Loucy (cell line): Measurements from ENCODE around the gene MISP3.
A peak's percentile ranks its signal among the peaks of the same experiment; 100 is the strongest.
"Not testable (repeated sequence)": the region's sequence is repeated elsewhere in the genome, so short reads cannot be mapped to it uniquely, and the experiment has no call there.

Source experiments
- H2AFZ ChIP-seq: fragments of 200-600 bp; sonication (generic); 2 replicates; pipeline ENCODE4 v1.6.0; 2016; ENCODE audit warnings: antibody characterized with exemption, mild to moderate bottlenecking, low read length, moderate library complexity
- H3F3A ChIP-seq: fragments of 200-600 bp; 2 replicates; pipeline ENCODE4 v1.6.0; 2016; ENCODE audit warnings: antibody characterized with exemption, low read depth, mild to moderate bottlenecking
- H3K27me3 ChIP-seq: fragments of 200-600 bp; sonication (generic); 2 replicates; pipeline ENCODE4 v1.6.1; 2014; ENCODE audit warnings: low read length, mild to moderate bottlenecking; ENCODE audit not compliant: insufficient read depth, poor library complexity, severe bottlenecking
- H3K36me3 ChIP-seq: fragments of 200-600 bp; sonication (generic); 2 replicates; pipeline ENCODE4 v1.6.1; 2016; ENCODE audit warnings: low read length; ENCODE audit not compliant: insufficient read depth
- H3K4me1 ChIP-seq: fragments of 200-600 bp; sonication (generic); 2 replicates; pipeline ENCODE4 v1.5.1; 2014; ENCODE audit warnings: low read length, mild to moderate bottlenecking; ENCODE audit not compliant: insufficient read depth, poor library complexity, severe bottlenecking
- H3K4me2 ChIP-seq: fragments of 200-600 bp; sonication (generic); 2 replicates; pipeline ENCODE4 v1.6.0; 2014; ENCODE audit warnings: antibody characterized with exemption, low read length, low read depth, mild to moderate bottlenecking; ENCODE audit not compliant: poor library complexity, severe bottlenecking
- H3K4me3 ChIP-seq: fragments of 200-600 bp; sonication (generic); 2 replicates; pipeline ENCODE4 v1.5.1; 2014; ENCODE audit warnings: low read length, mild to moderate bottlenecking, mixed read lengths; ENCODE audit not compliant: poor library complexity, severe bottlenecking
- H3K79me2 ChIP-seq: fragments of 200-600 bp; sonication (generic); 2 replicates; pipeline ENCODE4 v1.6.1; 2014; ENCODE audit warnings: low read length; ENCODE audit not compliant: insufficient read depth
- H3K9ac ChIP-seq: fragments of 200-600 bp; sonication (generic); 2 replicates; pipeline ENCODE4 v1.6.0; 2014; ENCODE audit warnings: mild to moderate bottlenecking, low read depth, low read length, moderate library complexity; ENCODE audit not compliant: poor library complexity, severe bottlenecking
- H3K9me2 ChIP-seq: fragments of 200-600 bp; sonication (generic); replicated peaks from 2 replicates; pipeline ENCODE4 v1.6.1; 2016; ENCODE audit warnings: low read depth, low read length, mixed read lengths
- H3K9me3 ChIP-seq: fragments of 200-600 bp; sonication (generic); 2 replicates; pipeline ENCODE4 v1.6.1; 2014; ENCODE audit warnings: mild to moderate bottlenecking, antibody characterized with exemption, low read length, low read depth; ENCODE audit not compliant: insufficient read depth
- H4K20me1 ChIP-seq: fragments of 200-600 bp; sonication (generic); 2 replicates; pipeline ENCODE4 v1.6.0; 2014; ENCODE audit warnings: antibody characterized with exemption, low read length, mild to moderate bottlenecking; ENCODE audit not compliant: insufficient read depth, poor library complexity, severe bottlenecking
- EZH2phosphoT487 ChIP-seq: fragments of 200-600 bp; IDR thresholded peaks from 2 replicates; pipeline ENCODE4 v1.6.1; 2018; ENCODE audit warnings: antibody characterized with exemption, mild to moderate bottlenecking, moderate library complexity, borderline replicate concordance
- TF ChIP-seq, protein P1 (sequence below): fragments of 200-600 bp; sonication (generic); conservative IDR thresholded peaks from 2 replicates; pipeline ENCODE4 v1.5.1; 2014; ENCODE audit warnings: mild to moderate bottlenecking, antibody characterized with exemption, low read length

Gene MISP3

DNA sequence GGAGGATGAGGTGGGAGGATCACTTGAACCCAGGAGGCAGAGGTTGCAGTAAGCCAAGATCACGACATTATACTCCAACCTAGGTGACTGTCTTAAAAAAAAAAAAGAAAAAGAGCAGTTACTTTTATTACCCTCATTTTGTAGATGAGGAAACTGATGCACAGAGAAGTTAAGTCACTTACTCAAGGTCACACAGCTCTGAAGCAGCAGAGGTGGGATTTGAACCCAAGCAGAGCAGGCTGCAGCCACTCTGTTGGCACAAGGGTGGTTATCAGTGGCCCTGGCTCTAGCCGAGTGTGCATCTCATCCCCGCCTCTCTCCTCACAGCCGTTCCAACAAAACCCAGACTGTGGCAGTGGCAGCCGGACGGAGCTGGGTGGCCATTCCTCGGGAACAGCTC is 33.4 kb upstream of the MISP3 start:
- no peak overlapping the region for H3K4me3 ChIP-seq
- H3K79me2 ChIP-seq: no peaks in the 10 kb centered on the region
- no peak overlapping the region for H2AFZ ChIP-seq
- H3K27me3 ChIP-seq: no peaks in the 10 kb centered on the region
- peaks cover 4% of the 10 kb centered on the region; the same call in 1 of the 2 replicates for H3K36me3 ChIP-seq
- H3K4me1 ChIP-seq: no peaks in the 10 kb centered on the region
- H3F3A ChIP-seq: no peaks in the 10 kb centered on the region
- H3K9me3 ChIP-seq: no peaks in the 10 kb centered on the region
- no peaks in the 10 kb centered on the region for H3K9me2 ChIP-seq
- no peak for TF ChIP-seq EZH2phosphoT487
- TF ChIP-seq, protein P1, sequence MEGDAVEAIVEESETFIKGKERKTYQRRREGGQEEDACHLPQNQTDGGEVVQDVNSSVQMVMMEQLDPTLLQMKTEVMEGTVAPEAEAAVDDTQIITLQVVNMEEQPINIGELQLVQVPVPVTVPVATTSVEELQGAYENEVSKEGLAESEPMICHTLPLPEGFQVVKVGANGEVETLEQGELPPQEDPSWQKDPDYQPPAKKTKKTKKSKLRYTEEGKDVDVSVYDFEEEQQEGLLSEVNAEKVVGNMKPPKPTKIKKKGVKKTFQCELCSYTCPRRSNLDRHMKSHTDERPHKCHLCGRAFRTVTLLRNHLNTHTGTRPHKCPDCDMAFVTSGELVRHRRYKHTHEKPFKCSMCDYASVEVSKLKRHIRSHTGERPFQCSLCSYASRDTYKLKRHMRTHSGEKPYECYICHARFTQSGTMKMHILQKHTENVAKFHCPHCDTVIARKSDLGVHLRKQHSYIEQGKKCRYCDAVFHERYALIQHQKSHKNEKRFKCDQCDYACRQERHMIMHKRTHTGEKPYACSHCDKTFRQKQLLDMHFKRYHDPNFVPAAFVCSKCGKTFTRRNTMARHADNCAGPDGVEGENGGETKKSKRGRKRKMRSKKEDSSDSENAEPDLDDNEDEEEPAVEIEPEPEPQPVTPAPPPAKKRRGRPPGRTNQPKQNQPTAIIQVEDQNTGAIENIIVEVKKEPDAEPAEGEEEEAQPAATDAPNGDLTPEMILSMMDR: no peak
- H3K4me2 ChIP-seq: no peak overlapping the region
- H3K9ac ChIP-seq: no peak overlapping the region
- no peaks in the 10 kb centered on the region for H4K20me1 ChIP-seq

DNA sequence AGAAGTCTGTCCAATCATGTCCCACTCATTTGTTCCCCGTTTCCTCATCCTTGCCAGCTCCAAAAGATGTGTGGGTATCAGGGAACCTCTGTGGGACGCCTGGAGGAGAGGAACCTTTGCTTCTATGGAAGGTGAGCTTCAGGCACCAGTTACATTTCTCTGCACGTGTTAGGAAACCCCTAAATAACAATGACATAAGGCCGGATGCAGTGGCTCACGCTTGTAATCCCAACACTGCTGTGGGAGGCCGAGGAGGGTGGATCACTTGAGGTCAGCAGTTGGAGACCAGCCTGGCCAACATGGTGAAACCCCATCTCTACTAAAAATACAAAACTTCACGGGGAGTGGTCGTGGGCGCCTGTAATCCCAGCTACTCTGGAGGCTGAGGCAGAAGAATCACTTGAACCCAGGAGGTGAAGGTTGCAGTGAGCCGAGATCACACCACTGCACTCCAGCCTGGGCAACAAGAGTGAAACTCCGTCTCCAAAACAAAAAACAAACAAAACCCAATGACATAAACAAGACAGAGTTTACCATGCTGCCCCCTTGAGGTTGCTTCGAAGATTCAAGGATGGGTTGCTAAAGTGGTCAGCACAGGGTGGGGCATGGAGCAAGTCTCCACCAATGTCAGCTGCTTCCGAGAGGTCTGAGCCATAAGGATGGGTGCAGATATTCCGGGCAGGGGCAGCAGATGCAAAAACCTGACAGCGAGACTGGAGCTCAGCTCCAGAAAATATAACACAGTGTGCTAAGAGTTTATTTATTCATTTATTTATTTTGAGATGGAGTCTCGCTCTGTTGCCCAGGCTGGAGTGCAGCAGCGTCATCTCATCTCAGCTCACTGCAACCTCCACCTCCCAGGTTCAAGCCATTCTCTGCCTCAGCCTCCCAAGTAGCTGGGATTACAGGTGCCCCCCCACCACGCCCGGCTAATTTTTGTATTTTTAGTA is 29.7 kb upstream of the MISP3 start:
- TF ChIP-seq, protein P1: peak; percentile 64
- not testable (repeated sequence) for H3K27me3 ChIP-seq, H3K36me3 ChIP-seq, H2AFZ ChIP-seq, H3K9me3 ChIP-seq, H3F3A ChIP-seq, H3K9me2 ChIP-seq, H3K79me2 ChIP-seq, H3K9ac ChIP-seq, H3K4me2 ChIP-seq, H4K20me1 ChIP-seq, H3K4me1 ChIP-seq, H3K4me3 ChIP-seq

DNA sequence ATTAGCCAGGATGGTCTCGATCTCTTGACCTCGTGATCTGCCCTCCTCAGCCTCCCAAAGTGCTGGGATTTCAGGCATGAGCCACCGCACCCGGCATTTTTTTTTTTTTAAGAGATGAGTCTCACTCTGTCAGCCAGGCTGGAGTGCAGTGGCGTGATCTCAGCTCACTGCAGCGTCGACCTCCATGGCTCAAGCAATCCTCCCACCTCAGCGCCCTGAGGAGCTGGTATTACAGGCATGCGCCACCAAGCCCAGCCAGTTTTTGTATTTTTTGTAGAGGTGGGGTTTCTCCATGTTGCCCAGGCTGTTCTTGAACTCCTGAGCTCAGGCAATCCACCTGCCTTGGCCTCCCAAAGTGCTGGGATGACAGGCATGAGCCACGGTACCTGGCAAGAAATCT is 24.7 kb upstream of the MISP3 start:
- not testable (repeated sequence) for H3K79me2 ChIP-seq, H3K4me1 ChIP-seq, H3K9me3 ChIP-seq, H2AFZ ChIP-seq, H3K36me3 ChIP-seq, H3K27me3 ChIP-seq, H4K20me1 ChIP-seq, H3K9ac ChIP-seq, H3K4me2 ChIP-seq, H3F3A ChIP-seq, H3K9me2 ChIP-seq, H3K4me3 ChIP-seq
